Panc1 (cell line): Measurements from ENCODE around the gene NUP93. TPM values are rescaled to one million over a fixed set of nuclear protein-coding genes. Genes with fewer than 3 reads are reported as not detected.

Experiments
- ATAC-seq: fragments of 200-7000 bp; cut with Tn5 transposase; 2 replicates; pipeline ENCODE4 v1.9.1; 2020; ENCODE audit warnings: mild to moderate bottlenecking, moderate library complexity
- BruUV-seq: library from RNA; stranded (reverse); fragments of 400-500 nt; replicated peaks from 2 replicates; lab custom pipeline; 2021; lab: Mats Ljungman, UMichigan
- CTCF ChIA-PET: fragments of 300-600 bp; sonication (Branson Sonifier 250); formaldehyde crosslinking; loops from one replicate; lab custom pipeline; 2022; ENCODE audit warnings: antibody characterized with exemption; lab: Charles Lee
- POLR2A ChIA-PET: fragments of 300-600 bp; sonication (Branson Sonifier 250); formaldehyde crosslinking; loops from one replicate; lab custom pipeline; 2022; ENCODE audit warnings: antibody characterized with exemption; lab: Charles Lee
- DNase-seq: peaks from one replicate; pipeline ENCODE4 v3.0.0-alpha.2; 2010; ENCODE audit warnings: low read depth, low spot score
- H3K27ac ChIP-seq: 2 replicates; pipeline ENCODE4 v1.5.1; 2011; ENCODE audit warnings: mild to moderate bottlenecking, low read length, inconsistent platforms
- H3K27me3 ChIP-seq: fragments of 200-500 bp; sonication (Bioruptor generic); 2 replicates; pipeline ENCODE4 v1.6.0; 2014; ENCODE audit warnings: low read length, inconsistent platforms; ENCODE audit not compliant: control insufficient read depth, insufficient read depth
- H3K36me3 ChIP-seq: fragments of 200-500 bp; sonication (Bioruptor generic); 2 replicates; pipeline ENCODE4 v1.5.1; 2014; ENCODE audit warnings: inconsistent platforms, mild to moderate bottlenecking, low read length, moderate library complexity; ENCODE audit not compliant: control insufficient read depth, insufficient read depth
- H3K4me1 ChIP-seq: 2 replicates; pipeline ENCODE4 v1.5.1; 2011; ENCODE audit warnings: inconsistent platforms, mild to moderate bottlenecking, low read length, moderate library complexity; ENCODE audit not compliant: control insufficient read depth, insufficient read depth
- H3K4me3 ChIP-seq, 2 experiments: 2 replicates each; pipeline ENCODE4 v1.5.1; 2011 to 2012; ENCODE audit warnings: low read depth in 2 of 2, low read length in 2 of 2, mild to moderate bottlenecking in 2 of 2, inconsistent platforms in 1 of 2, moderate library complexity in 1 of 2
- H3K9me3 ChIP-seq: fragments of 200-500 bp; sonication (Bioruptor generic); 2 replicates; pipeline ENCODE4 v1.5.1; 2014; ENCODE audit warnings: low read depth, mild to moderate bottlenecking, inconsistent platforms, low read length, moderate library complexity; ENCODE audit not compliant: control insufficient read depth, insufficient read depth
- POLR2AphosphoS5 ChIP-seq: IDR thresholded peaks from 2 replicates; pipeline ENCODE4 v1.6.1; 2012; ENCODE audit warnings: mild to moderate bottlenecking, low read depth, low read length, moderate library complexity
- SIN3A ChIP-seq: IDR thresholded peaks from 2 replicates; pipeline ENCODE4 v1.6.1; 2012; ENCODE audit warnings: low read depth, mild to moderate bottlenecking, low read length, moderate library complexity, borderline replicate concordance; ENCODE audit not compliant: insufficient read depth
- TCF7L2 ChIP-seq: IDR thresholded peaks from 2 replicates; pipeline ENCODE4 v1.6.1; 2011; ENCODE audit warnings: mild to moderate bottlenecking, low read depth, low read length, inconsistent platforms
- in situ Hi-C: cut with HindIII; loops from 2 replicates; pipeline ENCODE4 v1.10.0; 2016; ENCODE audit warnings: low sequenced_read_pairs, low pct_unique_long_range_greater_than_20kb
- intact Hi-C: fragments of 100-400 bp; cut with micrococcal nuclease; formaldehyde crosslinking; loops from one replicate; pipeline ENCODE4 v1.10.0; 2022; ENCODE audit not compliant: unreplicated experiment
- total RNA-seq: library from RNA; stranded (reverse); gene quantifications from one replicate; pipeline ENCODE4 v1.2.1, GENCODE V29; 2021; ENCODE audit not compliant: unreplicated experiment
- TF ChIP-seq, protein P1 (sequence below), 2 experiments: IDR thresholded peaks; 2 replicates each; pipeline ENCODE4 v1.6.1; 2011 to 2012; ENCODE audit warnings: low read depth in 2 of 2, control low read depth in 1 of 2, low read length in 1 of 2, mild to moderate bottlenecking in 1 of 2, moderate library complexity in 1 of 2; ENCODE audit not compliant: insufficient read depth in 1 of 2
- TF ChIP-seq, protein P2 (sequence below): fragments of 450-650 bp; IDR thresholded peaks from 2 replicates; pipeline ENCODE4 v1.5.1; 2017; ENCODE audit warnings: mild to moderate bottlenecking

Gene NUP93
- total RNA-seq, 1 experiment from 2014 or later: 88.5 TPM

DNA sequence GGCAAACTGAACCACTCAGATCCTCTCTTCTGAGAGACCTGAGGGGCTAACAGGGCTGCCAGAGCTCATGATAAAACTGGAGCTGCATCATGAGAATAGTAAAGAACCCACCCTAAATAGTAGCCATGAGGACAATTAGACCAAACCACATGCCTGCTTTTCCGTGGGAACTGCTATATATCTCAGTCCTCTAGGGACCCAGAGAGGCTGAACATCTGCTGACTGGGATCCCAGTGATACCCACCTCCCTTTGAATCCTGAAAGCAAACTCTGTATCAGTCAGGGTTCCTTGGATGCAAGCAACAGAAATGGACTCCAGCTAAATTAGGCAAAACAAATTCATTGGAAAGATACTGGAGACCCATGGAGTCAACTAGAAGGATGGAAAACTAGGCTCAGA lies 41.2 kb upstream of the NUP93 start:
- Histone ChIP-seq H3K4me1 (no peaks in the 10 kb centered on the region), H3K4me3 (no peak overlapping the region), H3K27ac (no peak overlapping the region), H3K36me3 (no peaks in the 10 kb centered on the region), H3K27me3 (no peaks in the 10 kb centered on the region), H3K9me3 (no peaks in the 10 kb centered on the region; the same call in 1 of the 2 replicates)
- ChIA-PET CTCF (no interaction called here), POLR2A (no interaction called here)
- intact Hi-C loops (no loop called here), in situ Hi-C loops (no loop called here)
- BruUV-seq: no TSS peak
- DNase-seq (no peak), ATAC-seq (no peak)
- TF ChIP-seq TCF7L2: no peak
- TF ChIP-seq POLR2AphosphoS5: no peak
- TF ChIP-seq SIN3A: no peak
- TF ChIP-seq, protein P1, sequence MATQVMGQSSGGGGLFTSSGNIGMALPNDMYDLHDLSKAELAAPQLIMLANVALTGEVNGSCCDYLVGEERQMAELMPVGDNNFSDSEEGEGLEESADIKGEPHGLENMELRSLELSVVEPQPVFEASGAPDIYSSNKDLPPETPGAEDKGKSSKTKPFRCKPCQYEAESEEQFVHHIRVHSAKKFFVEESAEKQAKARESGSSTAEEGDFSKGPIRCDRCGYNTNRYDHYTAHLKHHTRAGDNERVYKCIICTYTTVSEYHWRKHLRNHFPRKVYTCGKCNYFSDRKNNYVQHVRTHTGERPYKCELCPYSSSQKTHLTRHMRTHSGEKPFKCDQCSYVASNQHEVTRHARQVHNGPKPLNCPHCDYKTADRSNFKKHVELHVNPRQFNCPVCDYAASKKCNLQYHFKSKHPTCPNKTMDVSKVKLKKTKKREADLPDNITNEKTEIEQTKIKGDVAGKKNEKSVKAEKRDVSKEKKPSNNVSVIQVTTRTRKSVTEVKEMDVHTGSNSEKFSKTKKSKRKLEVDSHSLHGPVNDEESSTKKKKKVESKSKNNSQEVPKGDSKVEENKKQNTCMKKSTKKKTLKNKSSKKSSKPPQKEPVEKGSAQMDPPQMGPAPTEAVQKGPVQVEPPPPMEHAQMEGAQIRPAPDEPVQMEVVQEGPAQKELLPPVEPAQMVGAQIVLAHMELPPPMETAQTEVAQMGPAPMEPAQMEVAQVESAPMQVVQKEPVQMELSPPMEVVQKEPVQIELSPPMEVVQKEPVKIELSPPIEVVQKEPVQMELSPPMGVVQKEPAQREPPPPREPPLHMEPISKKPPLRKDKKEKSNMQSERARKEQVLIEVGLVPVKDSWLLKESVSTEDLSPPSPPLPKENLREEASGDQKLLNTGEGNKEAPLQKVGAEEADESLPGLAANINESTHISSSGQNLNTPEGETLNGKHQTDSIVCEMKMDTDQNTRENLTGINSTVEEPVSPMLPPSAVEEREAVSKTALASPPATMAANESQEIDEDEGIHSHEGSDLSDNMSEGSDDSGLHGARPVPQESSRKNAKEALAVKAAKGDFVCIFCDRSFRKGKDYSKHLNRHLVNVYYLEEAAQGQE (IDR thresholded peaks at IDR 0.05; ENCODE audit: insufficient read depth in 1 of 2, low read depth in 2 of 2, low read length in 1 of 2): no peak
- TF ChIP-seq, protein P2, sequence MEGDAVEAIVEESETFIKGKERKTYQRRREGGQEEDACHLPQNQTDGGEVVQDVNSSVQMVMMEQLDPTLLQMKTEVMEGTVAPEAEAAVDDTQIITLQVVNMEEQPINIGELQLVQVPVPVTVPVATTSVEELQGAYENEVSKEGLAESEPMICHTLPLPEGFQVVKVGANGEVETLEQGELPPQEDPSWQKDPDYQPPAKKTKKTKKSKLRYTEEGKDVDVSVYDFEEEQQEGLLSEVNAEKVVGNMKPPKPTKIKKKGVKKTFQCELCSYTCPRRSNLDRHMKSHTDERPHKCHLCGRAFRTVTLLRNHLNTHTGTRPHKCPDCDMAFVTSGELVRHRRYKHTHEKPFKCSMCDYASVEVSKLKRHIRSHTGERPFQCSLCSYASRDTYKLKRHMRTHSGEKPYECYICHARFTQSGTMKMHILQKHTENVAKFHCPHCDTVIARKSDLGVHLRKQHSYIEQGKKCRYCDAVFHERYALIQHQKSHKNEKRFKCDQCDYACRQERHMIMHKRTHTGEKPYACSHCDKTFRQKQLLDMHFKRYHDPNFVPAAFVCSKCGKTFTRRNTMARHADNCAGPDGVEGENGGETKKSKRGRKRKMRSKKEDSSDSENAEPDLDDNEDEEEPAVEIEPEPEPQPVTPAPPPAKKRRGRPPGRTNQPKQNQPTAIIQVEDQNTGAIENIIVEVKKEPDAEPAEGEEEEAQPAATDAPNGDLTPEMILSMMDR: no peak

DNA sequence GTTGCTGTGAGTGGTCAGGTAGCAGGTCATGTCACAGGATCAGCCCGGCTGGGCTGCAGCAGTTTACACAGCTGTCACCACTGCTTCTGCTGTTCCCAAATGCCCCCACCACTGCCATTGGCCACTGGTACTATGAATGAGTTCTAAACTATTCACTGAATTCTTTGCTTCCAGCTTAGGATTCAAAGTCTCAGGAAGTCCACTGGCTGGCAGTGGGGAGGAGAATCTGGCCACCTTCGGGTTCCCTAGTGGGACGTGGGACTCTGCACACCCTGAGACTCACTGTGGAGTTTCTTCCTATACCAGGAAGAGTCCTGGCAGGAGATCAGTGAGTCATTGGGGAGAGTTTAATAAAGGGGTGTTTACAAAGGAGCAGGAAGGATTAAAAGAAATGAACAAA lies 40.8 kb upstream of the NUP93 start:
- Histone ChIP-seq H3K27me3 (no peaks in the 10 kb centered on the region), H3K27ac (no peak overlapping the region), H3K36me3 (no peaks in the 10 kb centered on the region), H3K4me3 (no peak overlapping the region), H3K4me1 (no peaks in the 10 kb centered on the region), H3K9me3 (no peaks in the 10 kb centered on the region; the same call in 1 of the 2 replicates)
- POLR2A ChIA-PET: no interaction called here
- CTCF ChIA-PET: no interaction called here
- no peak for ATAC-seq
- in situ Hi-C loops: no loop called here
- no TSS peak for BruUV-seq
- intact Hi-C loops: no loop called here
- DNase-seq: no peak
- TF ChIP-seq, protein P1 (IDR thresholded peaks at IDR 0.05; ENCODE audit: insufficient read depth in 1 of 2, low read depth in 2 of 2, low read length in 1 of 2): no peak
- no peak for TF ChIP-seq TCF7L2
- TF ChIP-seq, protein P2: no peak
- no peak for TF ChIP-seq SIN3A
- no peak for TF ChIP-seq POLR2AphosphoS5
